Measurements from ENCODE around the gene KIAA0408.

The KIAA0408 gene

DNA sequence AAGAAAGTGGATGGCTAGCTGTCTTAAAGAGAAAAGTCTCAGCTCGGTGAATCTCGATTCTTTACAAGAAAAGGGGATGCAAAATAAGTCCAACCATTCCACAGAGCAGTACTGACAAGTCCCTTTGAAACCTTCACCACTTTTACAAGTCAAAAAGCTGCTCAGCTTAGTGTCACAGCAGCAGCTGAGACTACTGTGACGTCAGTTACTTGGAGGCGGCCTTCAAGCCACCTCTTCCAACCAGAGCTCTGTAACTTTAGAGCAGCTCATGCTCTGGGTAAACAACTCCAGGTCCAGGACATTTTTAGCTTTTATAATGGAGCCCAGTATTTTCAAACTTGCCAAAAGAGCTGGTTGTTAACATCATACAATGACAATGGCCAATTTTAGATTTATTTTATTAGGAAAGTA lies at the start of gene KIAA0408 (continued):
- TF ChIP-seq ZNF518A (tag by site-specific recombination; conservative IDR thresholded peaks at IDR 0.05; ENCODE audit: low read depth), result no peak
- TF ChIP-seq ZNF549 (tag by site-specific recombination; IDR thresholded peaks at IDR 0.05), result no peak
- TF ChIP-seq MZF1 (tag by site-specific recombination; IDR thresholded peaks at IDR 0.05; ENCODE audit: borderline replicate concordance), result peak; percentile 97; the same call in 1 of the 2 replicates
- TF ChIP-seq, protein P1, sequence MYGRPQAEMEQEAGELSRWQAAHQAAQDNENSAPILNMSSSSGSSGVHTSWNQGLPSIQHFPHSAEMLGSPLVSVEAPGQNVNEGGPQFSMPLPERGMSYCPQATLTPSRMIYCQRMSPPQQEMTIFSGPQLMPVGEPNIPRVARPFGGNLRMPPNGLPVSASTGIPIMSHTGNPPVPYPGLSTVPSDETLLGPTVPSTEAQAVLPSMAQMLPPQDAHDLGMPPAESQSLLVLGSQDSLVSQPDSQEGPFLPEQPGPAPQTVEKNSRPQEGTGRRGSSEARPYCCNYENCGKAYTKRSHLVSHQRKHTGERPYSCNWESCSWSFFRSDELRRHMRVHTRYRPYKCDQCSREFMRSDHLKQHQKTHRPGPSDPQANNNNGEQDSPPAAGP (tag by site-specific recombination; IDR thresholded peaks at IDR 0.05), result no peak
- TF ChIP-seq MYNN (tag by site-specific recombination; IDR thresholded peaks at IDR 0.05; ENCODE audit: borderline replicate concordance), result no peak
- no peak for TF ChIP-seq ZNF239 (tag by site-specific recombination; IDR thresholded peaks at IDR 0.05)
- no peak for TF ChIP-seq ZNF548 (tag by site-specific recombination; IDR thresholded peaks at IDR 0.05)
- TF ChIP-seq ZNF626 (tag by site-specific recombination; IDR thresholded peaks at IDR 0.05), result no peak
- TF ChIP-seq ZNF202 (tag by site-specific recombination; IDR thresholded peaks at IDR 0.05; ENCODE audit: borderline replicate concordance), result no peak

- POLR2A ChIA-PET, result no interaction called here
- Histone ChIP-seq H3K4me1 (ENCODE audit: control insufficient read depth, insufficient read depth, low read length) (no peaks in the 10 kb centered on the region), H3K4me3 (ENCODE audit: low read depth, low read length) (no peak overlapping the region), H3K36me3 (ENCODE audit: control insufficient read depth in 2 of 2, insufficient read depth in 1 of 2, low read length in 2 of 2) (peaks cover 0 to 6% of the 10 kb centered on the region in 2 experiments; a peak in 1 of 3 replicates), H3K9me3 (ENCODE audit: control insufficient read depth, insufficient read depth, low read depth, low read length) (no peaks in the 10 kb centered on the region), H3K27ac (ENCODE audit: extremely low read depth, low read depth, low read length) (no peak overlapping the region)
- CTCF ChIA-PET, result interaction anchor here (0.6 to 5.1 kb wide), 4 partner anchors 9 to 41 kb away, joined by 3 to 34 read pairs (median 4); no protein-coding TSS in a partner anchor
- TF ChIP-seq ZNF600 (tag by site-specific recombination; IDR thresholded peaks at IDR 0.05) (no peak), ZNF26 (tag by site-specific recombination; IDR thresholded peaks at IDR 0.05) (no peak), ZNF341 (tag by site-specific recombination; IDR thresholded peaks at IDR 0.05; ENCODE audit: low read depth) (no peak), HIC1 (tag by site-specific recombination; IDR thresholded peaks at IDR 0.05) (no peak), ZNF76 (tag by site-specific recombination; IDR thresholded peaks at IDR 0.05; ENCODE audit: borderline replicate concordance, low read depth) (no peak), ZBTB44 (tag by site-specific recombination; IDR thresholded peaks at IDR 0.05) (no peak), ZNF704 (tag by site-specific recombination; IDR thresholded peaks at IDR 0.05) (no peak), ZNF624 (tag by site-specific recombination; IDR thresholded peaks at IDR 0.05) (no peak), YY1 (tag by site-specific recombination; IDR thresholded peaks at IDR 0.05) (no peak), ZNF169 (tag by site-specific recombination; IDR thresholded peaks at IDR 0.05) (no peak), GLI2 (tag by site-specific recombination; IDR thresholded peaks at IDR 0.05; ENCODE audit: borderline replicate concordance, low read depth) (no peak), ZNF266 (tag by site-specific recombination; IDR thresholded peaks at IDR 0.05; ENCODE audit: low read depth) (no peak), ZNF701 (tag by site-specific recombination; IDR thresholded peaks at IDR 0.05) (no peak)
- TF ChIP-seq, protein P2, sequence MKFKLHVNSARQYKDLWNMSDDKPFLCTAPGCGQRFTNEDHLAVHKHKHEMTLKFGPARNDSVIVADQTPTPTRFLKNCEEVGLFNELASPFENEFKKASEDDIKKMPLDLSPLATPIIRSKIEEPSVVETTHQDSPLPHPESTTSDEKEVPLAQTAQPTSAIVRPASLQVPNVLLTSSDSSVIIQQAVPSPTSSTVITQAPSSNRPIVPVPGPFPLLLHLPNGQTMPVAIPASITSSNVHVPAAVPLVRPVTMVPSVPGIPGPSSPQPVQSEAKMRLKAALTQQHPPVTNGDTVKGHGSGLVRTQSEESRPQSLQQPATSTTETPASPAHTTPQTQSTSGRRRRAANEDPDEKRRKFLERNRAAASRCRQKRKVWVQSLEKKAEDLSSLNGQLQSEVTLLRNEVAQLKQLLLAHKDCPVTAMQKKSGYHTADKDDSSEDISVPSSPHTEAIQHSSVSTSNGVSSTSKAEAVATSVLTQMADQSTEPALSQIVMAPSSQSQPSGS (tag by site-specific recombination; IDR thresholded peaks at IDR 0.05; ENCODE audit: low read depth), result no peak
Measured at GRCh38 chr6:127506894-127507293, 47.7 kb upstream of the KIAA0408 start.
